HEK293T (cell line): Measurements from ENCODE around the gene GPC1.

Source experiments
- CTCF ChIA-PET: fragments of 350-600 bp; formaldehyde crosslinking; extraction: SDS; loops from one replicate; lab custom pipeline; 2021; ENCODE audit warnings: antibody characterized with exemption, inconsistent platforms; lab: Yijun Ruan, JAX
- POLR2A ChIA-PET: fragments of 350-600 bp; formaldehyde crosslinking; extraction: SDS; loops from one replicate; lab custom pipeline; 2020; ENCODE audit warnings: antibody characterized with exemption, inconsistent platforms; lab: Yijun Ruan, JAX
- DNase-seq: peaks from one replicate; pipeline ENCODE4 v3.0.0; 2012; ENCODE audit warnings: mixed read lengths; ENCODE audit errors: extremely low spot score
- ARNT ChIP-seq: fragments of 450-650 bp; IDR thresholded peaks from 2 replicates; pipeline ENCODE4 v1.6.1; 2017; ENCODE audit warnings: mild to moderate bottlenecking
- BHLHE40 ChIP-seq: fragments of 450-650 bp; IDR thresholded peaks from 2 replicates; pipeline ENCODE4 v1.6.1; 2016; ENCODE audit warnings: mild to moderate bottlenecking, moderate library complexity, borderline replicate concordance
- CTBP1 ChIP-seq: fragments of 450-650 bp; IDR thresholded peaks from 2 replicates; pipeline ENCODE4 v1.6.1; 2016; ENCODE audit warnings: borderline replicate concordance
- ELF4 ChIP-seq: fragments of 450-650 bp; IDR thresholded peaks from 2 replicates; pipeline ENCODE4 v1.6.1; 2017; ENCODE audit warnings: antibody characterized with exemption
- FOXA1 ChIP-seq: fragments of 450-650 bp; IDR thresholded peaks from 2 replicates; pipeline ENCODE4 v1.6.1; 2016; ENCODE audit warnings: mild to moderate bottlenecking
- FOXK2 ChIP-seq: fragments of 450-650 bp; IDR thresholded peaks from 2 replicates; pipeline ENCODE4 v1.6.1; 2016; ENCODE audit warnings: mild to moderate bottlenecking
- FOXM1 ChIP-seq: fragments of 450-650 bp; IDR thresholded peaks from 2 replicates; pipeline ENCODE4 v1.6.1; 2017; ENCODE audit warnings: mild to moderate bottlenecking, borderline replicate concordance
- HDGF ChIP-seq: fragments of 450-650 bp; IDR thresholded peaks from 2 replicates; pipeline ENCODE4 v1.6.1; 2017; ENCODE audit warnings: antibody characterized with exemption, borderline replicate concordance
- L3MBTL2 ChIP-seq: fragments of 450-650 bp; conservative IDR thresholded peaks from 2 replicates; pipeline ENCODE4 v1.6.1; 2016; ENCODE audit warnings: mild to moderate bottlenecking
- LEF1 ChIP-seq: fragments of 450-650 bp; IDR thresholded peaks from 2 replicates; pipeline ENCODE4 v1.6.1; 2017; ENCODE audit warnings: mild to moderate bottlenecking, borderline replicate concordance
- NFRKB ChIP-seq: fragments of 450-650 bp; IDR thresholded peaks from 2 replicates; pipeline ENCODE4 v1.6.1; 2016; ENCODE audit warnings: mild to moderate bottlenecking, moderate library complexity
- PKNOX1 ChIP-seq: fragments of 450-650 bp; IDR thresholded peaks from 2 replicates; pipeline ENCODE4 v1.6.1; 2016
- SP1 ChIP-seq: fragments of 450-650 bp; IDR thresholded peaks from 2 replicates; pipeline ENCODE4 v1.6.1; 2017
- SUZ12 ChIP-seq: fragments of 450-650 bp; IDR thresholded peaks from 2 replicates; pipeline ENCODE4 v1.6.1; 2016; ENCODE audit warnings: mild to moderate bottlenecking
- TARDBP ChIP-seq: fragments of 450-650 bp; IDR thresholded peaks from 2 replicates; pipeline ENCODE4 v1.6.1; 2016
- ZNF384 ChIP-seq: fragments of 450-650 bp; IDR thresholded peaks from 2 replicates; pipeline ENCODE4 v1.6.1; 2016

GPC1 gene

GRCh38 chr2:240416821-240417220 lies 18.6 kb upstream of the GPC1 start:
- no peak for DNase-seq
- POLR2A ChIA-PET = interaction anchor here (1.6 kb wide), 1 partner anchor 10 kb away, joined by 3 read pairs; no protein-coding TSS in a partner anchor
- CTCF ChIA-PET = interaction anchor here (0.6 kb wide), 1 partner anchor 50 kb away, joined by 3 read pairs; no protein-coding TSS in a partner anchor
- TF ChIP-seq ZNF384 (no peak), HDGF (no peak), FOXA1 (no peak), BHLHE40 (no peak), CTBP1 (no peak), L3MBTL2 (no peak), PKNOX1 (no peak), TARDBP (no peak), SUZ12 (no peak), FOXM1 (no peak), SP1 (no peak), ARNT (no peak), LEF1 (no peak), FOXK2 (no peak), ELF4 (no peak), NFRKB (no peak)

- no peak for TF ChIP-seq FOXM1
- TF ChIP-seq FOXK2 = no peak
- ChIA-PET CTCF (no interaction called here), POLR2A (no interaction called here)
- no peak for DNase-seq
Measured at GRCh38 chr2:240418311-240418710, 17.2 kb upstream of the GPC1 start.

- POLR2A ChIA-PET = no interaction called here
- CTCF ChIA-PET = no interaction called here
- no peak for DNase-seq
- TF ChIP-seq ZNF384 (no peak), FOXK2 (no peak), SUZ12 (no peak), LEF1 (no peak), ARNT (no peak), ELF4 (no peak), SP1 (no peak), NFRKB (no peak), BHLHE40 (no peak), PKNOX1 (no peak), HDGF (no peak), FOXA1 (no peak), CTBP1 (no peak)
Measured at GRCh38 chr2:240419271-240419670, 16.2 kb upstream of the GPC1 start.

GRCh38 chr2:240419723-240420122 lies 15.7 kb upstream of the GPC1 start:
- no peak for TF ChIP-seq HDGF
- no peak for TF ChIP-seq FOXM1
- TF ChIP-seq SUZ12 = no peak
- no peak for TF ChIP-seq L3MBTL2
- no peak for TF ChIP-seq SP1
- TF ChIP-seq FOXA1 = no peak
- TF ChIP-seq PKNOX1 = no peak
- no peak for TF ChIP-seq NFRKB
- TF ChIP-seq LEF1 = no peak
- no peak for TF ChIP-seq ARNT
- no peak for TF ChIP-seq BHLHE40
- TF ChIP-seq ZNF384 = no peak
- ChIA-PET CTCF (no interaction called here), POLR2A (no interaction called here)
- DNase-seq = no peak

- no peak for TF ChIP-seq HDGF
- TF ChIP-seq L3MBTL2 = no peak
- no peak for TF ChIP-seq LEF1
- TF ChIP-seq FOXM1 = no peak
- TF ChIP-seq TARDBP = no peak
- no peak for TF ChIP-seq CTBP1
- TF ChIP-seq ZNF384 = no peak
- TF ChIP-seq SUZ12 = no peak
- no peak for TF ChIP-seq FOXA1
- no peak for TF ChIP-seq FOXK2
- no peak for TF ChIP-seq SP1
- no peak for TF ChIP-seq ELF4
- TF ChIP-seq NFRKB = no peak
- no peak for TF ChIP-seq PKNOX1
- POLR2A ChIA-PET = no interaction called here
- CTCF ChIA-PET = no interaction called here
- DNase-seq = no peak
Measured at GRCh38 chr2:240420206-240421104, 15.0 kb upstream of the GPC1 start.
